MM.1S (cell line): ENCODE data around the gene LGALS3.

Source experiments
- EZH2phosphoT487 ChIP-seq: fragments of 300-600 bp; sonication (generic); IDR thresholded peaks from 2 replicates; pipeline ENCODE4 v1.6.1; 2018; ENCODE audit warnings: antibody characterized with exemption, low read length
- TF ChIP-seq, protein P1 (sequence below): fragments of 300-600 bp; sonication (generic); IDR thresholded peaks from 2 replicates; pipeline ENCODE4 v1.5.1; 2016; ENCODE audit warnings: antibody characterized with exemption, low read length, mixed read lengths

GRCh38 chr14:55129428-55130195 is 560 bp downstream of the LGALS3 start:
- TF ChIP-seq, protein P1, sequence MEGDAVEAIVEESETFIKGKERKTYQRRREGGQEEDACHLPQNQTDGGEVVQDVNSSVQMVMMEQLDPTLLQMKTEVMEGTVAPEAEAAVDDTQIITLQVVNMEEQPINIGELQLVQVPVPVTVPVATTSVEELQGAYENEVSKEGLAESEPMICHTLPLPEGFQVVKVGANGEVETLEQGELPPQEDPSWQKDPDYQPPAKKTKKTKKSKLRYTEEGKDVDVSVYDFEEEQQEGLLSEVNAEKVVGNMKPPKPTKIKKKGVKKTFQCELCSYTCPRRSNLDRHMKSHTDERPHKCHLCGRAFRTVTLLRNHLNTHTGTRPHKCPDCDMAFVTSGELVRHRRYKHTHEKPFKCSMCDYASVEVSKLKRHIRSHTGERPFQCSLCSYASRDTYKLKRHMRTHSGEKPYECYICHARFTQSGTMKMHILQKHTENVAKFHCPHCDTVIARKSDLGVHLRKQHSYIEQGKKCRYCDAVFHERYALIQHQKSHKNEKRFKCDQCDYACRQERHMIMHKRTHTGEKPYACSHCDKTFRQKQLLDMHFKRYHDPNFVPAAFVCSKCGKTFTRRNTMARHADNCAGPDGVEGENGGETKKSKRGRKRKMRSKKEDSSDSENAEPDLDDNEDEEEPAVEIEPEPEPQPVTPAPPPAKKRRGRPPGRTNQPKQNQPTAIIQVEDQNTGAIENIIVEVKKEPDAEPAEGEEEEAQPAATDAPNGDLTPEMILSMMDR, result no peak
- TF ChIP-seq EZH2phosphoT487, result no peak
